WERI-Rb-1 (cell line): Measurements from ENCODE around the gene WWOX.

Experiments used
- DNase-seq: peaks from one replicate; pipeline ENCODE4 v3.0.0-alpha.2; 2020
- H3K27ac ChIP-seq: fragments of 250-450 bp; sonication (Bioruptor Pico); 2 replicates; pipeline ENCODE4 v1.5.1; 2020; ENCODE audit warnings: mild to moderate bottlenecking, moderate library complexity
- H3K27me3 ChIP-seq: fragments of 250-450 bp; sonication (Bioruptor Pico); 2 replicates; pipeline ENCODE4 v1.5.1; 2021; ENCODE audit warnings: mild to moderate bottlenecking, low read depth, moderate library complexity; ENCODE audit not compliant: insufficient read depth, severe bottlenecking
- H3K36me3 ChIP-seq: fragments of 250-450 bp; sonication (Bioruptor Pico); 2 replicates; pipeline ENCODE4 v1.5.1; 2020; ENCODE audit warnings: mild to moderate bottlenecking, moderate library complexity
- H3K4me3 ChIP-seq: 2 replicates; pipeline ENCODE4 v1.5.1; 2011; ENCODE audit warnings: low read depth, mild to moderate bottlenecking, control low read depth, low read length
- H3K9me3 ChIP-seq: fragments of 250-450 bp; sonication (Bioruptor Pico); 2 replicates; pipeline ENCODE4 v1.5.1; 2021; ENCODE audit warnings: mild to moderate bottlenecking, moderate library complexity; ENCODE audit not compliant: severe bottlenecking
- CTCF ChIP-seq: IDR thresholded peaks from 2 replicates; pipeline ENCODE4 v1.5.1; 2011; ENCODE audit warnings: low read depth, mild to moderate bottlenecking, control low read depth, inconsistent platforms, low read length

Gene WWOX

GRCh38 chr16:78822509-78822908, 723.1 kb downstream of the WWOX start:
- no peak overlapping the region for H3K27ac ChIP-seq
- no peaks in the 10 kb centered on the region for H3K27me3 ChIP-seq
- H3K4me3 ChIP-seq = no peak overlapping the region
- H3K36me3 ChIP-seq = no peaks in the 10 kb centered on the region
- no peak for DNase-seq
- peaks cover 4% of the 10 kb centered on the region for H3K9me3 ChIP-seq
- no peak for TF ChIP-seq CTCF

GRCh38 chr16:78823027-78823426, 723.6 kb downstream of the WWOX start:
- Histone ChIP-seq H3K27me3 (no peaks in the 10 kb centered on the region), H3K4me3 (no peak overlapping the region), H3K27ac (no peak overlapping the region), H3K36me3 (no peaks in the 10 kb centered on the region), H3K9me3 (peaks cover 3% of the 10 kb centered on the region)
- no peak for DNase-seq
- TF ChIP-seq CTCF = no peak

GRCh38 chr16:78829280-78829679, 729.8 kb downstream of the WWOX start:
- no peak for TF ChIP-seq CTCF
- H3K36me3 ChIP-seq = no peaks in the 10 kb centered on the region
- H3K4me3 ChIP-seq = no peak overlapping the region
- DNase-seq = no peak
- H3K9me3 ChIP-seq = no peaks in the 10 kb centered on the region
- H3K27me3 ChIP-seq = no peaks in the 10 kb centered on the region
- no peak overlapping the region for H3K27ac ChIP-seq

- Histone ChIP-seq H3K4me3 (no peak overlapping the region), H3K36me3 (no peaks in the 10 kb centered on the region), H3K27ac (no peak overlapping the region), H3K27me3 (no peaks in the 10 kb centered on the region), H3K9me3 (no peaks in the 10 kb centered on the region)
- no peak for TF ChIP-seq CTCF
- DNase-seq = no peak
These were observed 731.1 kb downstream of the WWOX start for GRCh38 chr16:78830599-78830998.

GRCh38 chr16:78832100-78832499, 732.6 kb downstream of the WWOX start:
- TF ChIP-seq CTCF = no peak

GRCh38 chr16:78836802-78837491, 737.5 kb downstream of the WWOX start:
- no peaks in the 10 kb centered on the region for H3K27me3 ChIP-seq
- DNase-seq = no peak
- no peak overlapping the region for H3K27ac ChIP-seq
- no peaks in the 10 kb centered on the region for H3K36me3 ChIP-seq
- no peaks in the 10 kb centered on the region for H3K9me3 ChIP-seq
- TF ChIP-seq CTCF = no peak
- no peak overlapping the region for H3K4me3 ChIP-seq

More at GRCh38 chr16:78832100-78832499, 732.6 kb downstream of the WWOX start:
- H3K27me3 ChIP-seq = no peaks in the 10 kb centered on the region
- H3K27ac ChIP-seq = no peak overlapping the region
- no peaks in the 10 kb centered on the region for H3K9me3 ChIP-seq
- DNase-seq = no peak
- H3K4me3 ChIP-seq = no peak overlapping the region
- H3K36me3 ChIP-seq = no peaks in the 10 kb centered on the region
